ENCODE measurements around the gene TCF15. TPM values are rescaled to one million over a fixed set of nuclear protein-coding genes. Genes with fewer than 3 reads are reported as not detected.

TCF15 gene
- total RNA-seq, 4 donors from 2014 or later = 1.2 to 13.2 (median 2.6) TPM

DNA sequence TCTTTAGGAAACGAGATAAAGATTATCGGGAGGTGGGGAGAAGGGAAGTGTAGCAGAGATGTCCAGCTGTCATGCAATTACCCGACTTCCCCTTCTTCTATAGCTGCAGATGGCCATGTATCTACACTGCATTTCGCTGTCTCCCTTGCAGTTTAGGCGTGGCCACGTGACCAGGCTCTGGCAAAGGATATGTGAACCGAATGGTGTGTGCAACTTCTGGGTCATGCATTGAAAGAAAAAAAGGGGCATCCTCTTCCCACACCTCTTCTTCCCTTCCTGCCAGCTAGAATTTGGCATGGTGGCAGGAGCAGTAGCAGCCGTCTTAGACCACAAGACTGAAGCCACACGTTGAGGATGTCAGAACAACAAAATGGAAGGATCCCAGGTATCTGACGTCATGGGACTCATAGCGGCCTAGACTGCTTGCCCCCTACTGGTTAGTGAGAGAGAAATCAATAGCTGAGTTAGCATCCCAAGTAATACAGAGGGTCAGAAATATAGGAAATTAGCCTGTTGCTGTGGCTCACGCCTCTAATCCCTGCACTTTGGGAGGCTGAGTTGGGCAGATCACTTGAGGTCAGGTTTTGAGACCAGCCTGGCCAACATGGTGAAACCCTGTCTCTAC, 32.8 kb downstream of the TCF15 start:
- TF ChIP-seq, protein P1, sequence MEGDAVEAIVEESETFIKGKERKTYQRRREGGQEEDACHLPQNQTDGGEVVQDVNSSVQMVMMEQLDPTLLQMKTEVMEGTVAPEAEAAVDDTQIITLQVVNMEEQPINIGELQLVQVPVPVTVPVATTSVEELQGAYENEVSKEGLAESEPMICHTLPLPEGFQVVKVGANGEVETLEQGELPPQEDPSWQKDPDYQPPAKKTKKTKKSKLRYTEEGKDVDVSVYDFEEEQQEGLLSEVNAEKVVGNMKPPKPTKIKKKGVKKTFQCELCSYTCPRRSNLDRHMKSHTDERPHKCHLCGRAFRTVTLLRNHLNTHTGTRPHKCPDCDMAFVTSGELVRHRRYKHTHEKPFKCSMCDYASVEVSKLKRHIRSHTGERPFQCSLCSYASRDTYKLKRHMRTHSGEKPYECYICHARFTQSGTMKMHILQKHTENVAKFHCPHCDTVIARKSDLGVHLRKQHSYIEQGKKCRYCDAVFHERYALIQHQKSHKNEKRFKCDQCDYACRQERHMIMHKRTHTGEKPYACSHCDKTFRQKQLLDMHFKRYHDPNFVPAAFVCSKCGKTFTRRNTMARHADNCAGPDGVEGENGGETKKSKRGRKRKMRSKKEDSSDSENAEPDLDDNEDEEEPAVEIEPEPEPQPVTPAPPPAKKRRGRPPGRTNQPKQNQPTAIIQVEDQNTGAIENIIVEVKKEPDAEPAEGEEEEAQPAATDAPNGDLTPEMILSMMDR (IDR thresholded peaks at IDR 0.05) = no peak
- no peak for ATAC-seq (ENCODE audit: low FRiP score)
- no peak for DNase-seq (ENCODE audit: low spot score)

DNA sequence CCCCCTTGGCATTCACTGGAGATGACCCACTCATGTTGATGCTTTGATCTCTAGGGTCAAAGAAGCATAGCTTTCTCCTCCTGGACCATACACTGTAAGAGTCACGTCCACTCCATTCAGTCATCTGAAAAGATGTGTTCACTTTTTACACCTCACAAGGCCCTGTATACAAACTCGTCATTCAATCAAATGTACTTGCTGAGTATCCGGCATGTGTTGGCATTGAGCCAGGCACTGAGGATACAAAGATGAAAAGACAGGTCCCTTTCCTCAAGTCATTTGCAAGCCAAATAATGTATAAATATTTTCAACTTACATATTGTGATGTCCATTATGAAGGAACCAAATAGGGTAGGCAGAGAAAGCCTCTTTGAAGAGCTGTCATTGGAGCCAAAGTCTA, 34.0 kb downstream of the TCF15 start:
- DNase-seq (ENCODE audit: low spot score) (no peak), ATAC-seq (ENCODE audit: low FRiP score) (no peak)
- TF ChIP-seq, protein P1 (IDR thresholded peaks at IDR 0.05) = no peak

DNA sequence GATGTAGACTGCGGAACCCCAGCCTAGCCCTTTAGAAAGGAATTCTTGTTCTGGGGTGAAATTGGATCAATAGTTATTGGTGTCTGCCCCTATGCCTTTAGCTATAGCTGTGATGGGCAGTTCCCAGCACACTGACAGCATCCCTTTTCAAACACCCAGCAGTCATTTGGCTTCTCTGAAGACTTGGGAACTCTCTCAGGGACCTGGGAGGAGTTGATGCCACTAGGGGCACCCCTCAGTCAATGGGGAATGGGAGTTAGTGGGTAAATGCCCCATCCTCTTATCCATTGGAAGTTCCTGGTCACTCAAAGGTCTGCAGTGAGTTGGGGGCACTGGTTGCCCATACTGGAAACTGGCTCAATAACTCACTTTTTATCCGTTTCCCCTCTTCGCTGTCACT, 34.9 kb downstream of the TCF15 start:
- TF ChIP-seq, protein P1 (IDR thresholded peaks at IDR 0.05) = no peak
- ATAC-seq (ENCODE audit: low FRiP score) (no peak), DNase-seq (ENCODE audit: low spot score) (no peak)

DNA sequence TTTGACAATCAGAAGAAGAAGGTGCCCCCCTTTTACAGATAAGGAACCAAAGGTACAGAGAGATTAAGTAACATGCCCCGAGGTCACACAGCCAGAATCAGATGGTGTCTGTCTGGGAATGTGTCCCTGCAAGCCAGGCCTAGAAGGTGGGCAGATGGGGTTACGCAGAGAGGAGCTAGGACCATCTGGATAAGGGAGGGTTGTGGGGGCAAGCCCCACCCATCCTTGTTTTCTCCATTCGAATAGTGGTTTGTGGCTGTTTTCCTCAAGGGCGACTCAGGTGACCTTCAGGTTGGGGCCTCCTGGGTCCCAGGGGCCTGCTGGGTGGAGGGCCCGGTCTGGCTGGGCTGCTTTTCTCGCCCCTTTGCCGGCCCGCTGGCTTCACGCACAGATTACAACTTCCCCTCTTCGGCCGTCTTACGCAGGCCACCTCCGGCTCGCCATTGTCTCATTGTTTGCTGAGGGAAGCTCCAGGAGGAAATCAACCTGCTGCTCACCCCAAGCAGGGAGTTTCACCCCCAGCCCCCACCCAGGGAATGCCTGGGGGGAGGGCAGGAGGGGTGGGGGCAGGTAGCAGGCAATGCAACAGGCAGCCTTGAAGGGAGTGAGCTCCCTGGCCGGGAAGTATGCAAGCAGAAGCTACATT, 35.7 kb downstream of the TCF15 start:
- TF ChIP-seq, protein P1 (IDR thresholded peaks at IDR 0.05) = no peak
- no peak for ATAC-seq (ENCODE audit: low FRiP score)
- DNase-seq (ENCODE audit: low spot score) = no peak

DNA sequence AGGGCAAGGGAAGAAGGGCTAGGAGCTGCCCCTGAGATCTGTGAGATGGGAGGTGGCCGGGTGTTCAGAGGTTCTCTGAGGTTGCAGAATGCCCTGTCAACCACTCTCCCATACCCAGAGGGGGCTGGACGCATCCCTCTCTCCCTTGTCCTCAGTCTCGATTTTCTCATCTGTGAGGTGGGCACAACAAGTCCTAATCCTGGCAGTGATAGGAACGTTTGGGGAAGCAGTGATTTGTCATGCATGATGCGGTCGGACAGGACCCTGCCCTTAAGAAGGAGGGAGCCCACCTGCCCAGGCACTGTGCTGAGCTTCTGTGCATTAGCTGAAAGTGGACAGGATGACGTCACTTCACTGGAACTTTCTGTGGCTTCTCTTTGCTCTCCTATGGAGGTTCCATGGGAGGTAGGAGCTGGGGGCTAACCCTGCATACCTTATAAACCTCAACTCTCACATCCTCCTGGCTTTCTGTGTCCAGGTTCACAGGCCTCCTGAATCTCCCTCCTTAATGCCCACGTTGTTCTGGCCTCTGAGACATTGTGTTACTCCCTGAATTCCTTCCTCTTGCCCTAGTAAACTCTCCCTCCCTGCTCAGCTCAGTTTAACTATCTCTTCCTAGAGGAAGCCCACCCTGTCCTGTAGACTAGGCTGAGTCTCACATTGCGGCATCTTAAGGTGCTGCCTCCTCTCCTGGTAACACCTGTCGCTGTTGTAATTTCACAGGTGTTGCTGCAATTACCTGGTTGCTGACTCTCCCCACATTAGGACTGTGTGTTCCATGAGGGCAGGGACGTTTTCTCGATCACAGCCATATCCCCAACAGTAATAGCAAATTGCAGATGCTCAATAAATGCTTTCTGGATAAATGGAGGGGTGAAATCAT, 36.5 kb downstream of the TCF15 start:
- TF ChIP-seq, protein P1 (IDR thresholded peaks at IDR 0.05) = no peak
- DNase-seq (ENCODE audit: low spot score) (no peak), ATAC-seq (ENCODE audit: low FRiP score) (no peak)

DNA sequence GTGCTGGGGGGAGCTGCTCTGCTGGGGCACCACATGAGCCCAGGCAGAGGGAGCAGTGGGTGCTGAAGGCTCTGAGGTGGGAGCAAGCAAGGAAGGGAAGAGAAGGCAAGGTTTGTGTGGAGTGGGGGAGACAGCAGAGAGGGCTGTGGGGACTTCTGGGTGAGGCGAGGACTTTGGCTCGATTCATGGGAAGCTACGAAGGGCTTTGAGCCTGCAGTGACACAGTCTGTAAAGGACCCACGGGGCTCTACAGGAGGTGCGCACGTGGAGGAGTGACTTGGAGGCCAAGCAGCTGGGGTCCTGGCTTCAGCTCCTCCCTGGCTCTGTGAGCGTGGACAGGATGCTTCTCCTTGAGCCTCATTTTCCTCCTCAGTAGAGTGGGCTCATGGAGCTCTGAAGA, 37.4 kb downstream of the TCF15 start:
- DNase-seq (ENCODE audit: low spot score) (no peak), ATAC-seq (ENCODE audit: low FRiP score) (no peak)
- TF ChIP-seq, protein P1 (IDR thresholded peaks at IDR 0.05) = no peak

Measured in omental fat pad (tissue), 4 donors.